Esophagus muscularis mucosa (tissue), 4 donors: ENCODE results near the gene C7orf33.

Experiments
- CTCF ChIP-seq, 3 experiments: fragments of 200-600 bp in 2 of 3; fragments of 450-650 bp in 1 of 3; sonication (generic) in 2 of 3; IDR thresholded peaks; one replicate each; pipeline ENCODE4 v1.5.1; 2017 to 2019; ENCODE audit warnings: antibody characterized with exemption in 3 of 3, mild to moderate bottlenecking in 2 of 3, moderate library complexity in 1 of 3
- EP300 ChIP-seq: sonication (generic); formaldehyde crosslinking; IDR thresholded peaks from one replicate; pipeline ENCODE4 v1.6.1; 2017; ENCODE audit warnings: antibody characterized with exemption
- POLR2A ChIP-seq: fragments of 450-650 bp; IDR thresholded peaks from one replicate; pipeline ENCODE4 v1.6.1; 2017; ENCODE audit warnings: antibody characterized with exemption, moderate library complexity, mild to moderate bottlenecking, low read depth
- POLR2AphosphoS5 ChIP-seq, 2 donors: sonication (generic); formaldehyde crosslinking; IDR thresholded peaks; one replicate each; pipeline ENCODE4 v1.6.1; 2017; ENCODE audit warnings: antibody characterized with exemption in 2 of 2

GRCh38 chr7:148580446-148580845 lies 10.1 kb upstream of the C7orf33 start:
- TF ChIP-seq POLR2AphosphoS5 (IDR thresholded peaks at IDR 0.05) (no peak), POLR2A (no peak), CTCF (IDR thresholded peaks at IDR 0.05) (no peak), EP300 (no peak)
